H1 (cell line): ENCODE results near the gene SLC2A13.

Experiments used
- CEBPB ChIP-seq: IDR thresholded peaks from 2 replicates; pipeline ENCODE4 v1.6.1; 2012; ENCODE audit warnings: low read depth, low read length
- EZH2 ChIP-seq: fragments of 200-600 bp; sonication (generic); IDR thresholded peaks from 2 replicates; pipeline ENCODE4 v1.7.1; 2012; ENCODE audit warnings: low read depth, mild to moderate bottlenecking, moderate library complexity, low read length, inconsistent platforms; ENCODE audit not compliant: severe bottlenecking
- POLR2A ChIP-seq, 2 experiments: IDR thresholded peaks; 1 replicate in 1 of 2; 2 replicates in 1 of 2; pipeline ENCODE4 v1.6.1; 2011; ENCODE audit warnings: low read depth in 2 of 2, low read length in 2 of 2, mild to moderate bottlenecking in 2 of 2; ENCODE audit errors: control extremely low read depth in 1 of 2
- RAD21 ChIP-seq, 2 experiments: IDR thresholded peaks in 1 of 2; conservative IDR thresholded peaks in 1 of 2; 2 replicates each; pipeline ENCODE4 v1.6.1; 2011; ENCODE audit warnings: low read depth in 2 of 2, low read length in 2 of 2, improper control_type of control experiment in 1 of 2, inconsistent platforms in 1 of 2, mild to moderate bottlenecking in 1 of 2, moderate library complexity in 1 of 2
- TBP ChIP-seq: IDR thresholded peaks from 2 replicates; pipeline ENCODE4 v1.6.1; 2011; ENCODE audit warnings: low read depth, low read length, improper control_type of control experiment
- TF ChIP-seq, protein P1 (sequence below), 3 experiments: IDR thresholded peaks; 1 replicate in 2 of 3; 2 replicates in 1 of 3; pipeline versions ENCODE4 v1.5.1 to v1.6.1; 2011; ENCODE audit warnings: low read length in 3 of 3, mild to moderate bottlenecking in 3 of 3, inconsistent platforms in 2 of 3, low read depth in 1 of 3, moderate library complexity in 1 of 3; ENCODE audit not compliant: insufficient read depth in 1 of 3; ENCODE audit errors: control extremely low read depth in 1 of 3

DNA sequence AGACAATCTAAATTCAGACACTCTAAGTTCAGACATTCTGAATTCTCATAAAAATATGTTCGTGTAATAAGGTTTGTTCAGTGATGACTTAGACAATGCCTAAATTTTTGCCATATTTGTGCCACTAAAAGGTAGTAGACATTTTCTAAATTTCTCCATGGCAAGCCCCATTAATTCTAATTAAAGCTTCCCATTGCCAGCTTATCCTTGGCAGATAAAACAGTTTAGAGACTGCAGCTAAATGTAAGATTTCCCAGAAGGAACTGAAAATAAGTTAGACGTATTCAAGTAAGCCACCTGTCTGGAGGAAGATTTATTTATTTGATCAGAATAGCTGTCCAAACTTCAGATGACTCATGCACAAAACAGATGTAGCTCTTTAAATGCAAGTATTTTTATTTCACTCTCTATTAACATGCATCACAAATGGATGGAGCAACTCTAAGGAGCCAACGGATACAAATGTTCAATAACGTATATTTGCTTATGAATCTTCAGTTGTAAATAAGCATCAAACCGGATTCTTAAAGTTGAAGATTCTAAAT is 130.4 kb downstream of the SLC2A13 start:
- no peak for TF ChIP-seq TBP
- TF ChIP-seq RAD21 (IDR thresholded peaks at IDR 0.05 in 1 of 2, conservative IDR thresholded peaks at IDR 0.05 in 1 of 2; ENCODE audit: low read depth in 2 of 2, low read length in 2 of 2) = no peak
- no peak for TF ChIP-seq CEBPB
- TF ChIP-seq, protein P1, sequence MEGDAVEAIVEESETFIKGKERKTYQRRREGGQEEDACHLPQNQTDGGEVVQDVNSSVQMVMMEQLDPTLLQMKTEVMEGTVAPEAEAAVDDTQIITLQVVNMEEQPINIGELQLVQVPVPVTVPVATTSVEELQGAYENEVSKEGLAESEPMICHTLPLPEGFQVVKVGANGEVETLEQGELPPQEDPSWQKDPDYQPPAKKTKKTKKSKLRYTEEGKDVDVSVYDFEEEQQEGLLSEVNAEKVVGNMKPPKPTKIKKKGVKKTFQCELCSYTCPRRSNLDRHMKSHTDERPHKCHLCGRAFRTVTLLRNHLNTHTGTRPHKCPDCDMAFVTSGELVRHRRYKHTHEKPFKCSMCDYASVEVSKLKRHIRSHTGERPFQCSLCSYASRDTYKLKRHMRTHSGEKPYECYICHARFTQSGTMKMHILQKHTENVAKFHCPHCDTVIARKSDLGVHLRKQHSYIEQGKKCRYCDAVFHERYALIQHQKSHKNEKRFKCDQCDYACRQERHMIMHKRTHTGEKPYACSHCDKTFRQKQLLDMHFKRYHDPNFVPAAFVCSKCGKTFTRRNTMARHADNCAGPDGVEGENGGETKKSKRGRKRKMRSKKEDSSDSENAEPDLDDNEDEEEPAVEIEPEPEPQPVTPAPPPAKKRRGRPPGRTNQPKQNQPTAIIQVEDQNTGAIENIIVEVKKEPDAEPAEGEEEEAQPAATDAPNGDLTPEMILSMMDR (IDR thresholded peaks at IDR 0.05; ENCODE audit: control extremely low read depth in 1 of 3, insufficient read depth in 1 of 3, low read depth in 1 of 3, low read length in 3 of 3) = no peak
- TF ChIP-seq POLR2A (IDR thresholded peaks at IDR 0.05; ENCODE audit: control extremely low read depth in 1 of 2, low read depth in 2 of 2, low read length in 2 of 2) = no peak
- TF ChIP-seq EZH2 = no peak
